HG03175 (cell line): Measurements from ENCODE around the gene CREB5.
"Not testable (repeated sequence)": the region's sequence is repeated elsewhere in the genome, so short reads cannot be mapped to it uniquely, and the experiment has no call there.

ENCODE experiments used
- ATAC-seq: cut with Tn5 transposase; IDR thresholded peaks from one replicate; pipeline ENCODE4 v1.9.1; 2021; ENCODE audit warnings: mild to moderate bottlenecking, moderate library complexity; ENCODE audit not compliant: unreplicated experiment

Gene CREB5

DNA sequence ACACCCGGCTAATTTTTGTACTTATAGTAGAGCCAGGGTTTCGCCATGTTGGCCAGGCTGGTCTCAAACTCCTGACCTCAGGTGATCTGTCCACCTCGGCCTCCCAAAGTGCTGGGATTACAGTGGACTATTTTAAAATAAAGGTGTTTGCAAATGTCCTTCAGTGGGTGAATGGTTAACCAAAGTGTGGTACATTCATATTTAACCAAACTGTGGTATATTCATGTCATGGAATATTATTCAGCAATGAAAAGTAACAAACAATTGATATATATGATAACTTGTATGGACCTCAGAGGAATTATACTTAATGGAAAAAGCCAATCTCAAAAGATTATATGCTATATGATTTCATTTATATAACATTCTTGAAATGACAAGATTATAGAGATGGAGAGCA lies 190.0 kb downstream of the CREB5 start:
- ATAC-seq = no peak

DNA sequence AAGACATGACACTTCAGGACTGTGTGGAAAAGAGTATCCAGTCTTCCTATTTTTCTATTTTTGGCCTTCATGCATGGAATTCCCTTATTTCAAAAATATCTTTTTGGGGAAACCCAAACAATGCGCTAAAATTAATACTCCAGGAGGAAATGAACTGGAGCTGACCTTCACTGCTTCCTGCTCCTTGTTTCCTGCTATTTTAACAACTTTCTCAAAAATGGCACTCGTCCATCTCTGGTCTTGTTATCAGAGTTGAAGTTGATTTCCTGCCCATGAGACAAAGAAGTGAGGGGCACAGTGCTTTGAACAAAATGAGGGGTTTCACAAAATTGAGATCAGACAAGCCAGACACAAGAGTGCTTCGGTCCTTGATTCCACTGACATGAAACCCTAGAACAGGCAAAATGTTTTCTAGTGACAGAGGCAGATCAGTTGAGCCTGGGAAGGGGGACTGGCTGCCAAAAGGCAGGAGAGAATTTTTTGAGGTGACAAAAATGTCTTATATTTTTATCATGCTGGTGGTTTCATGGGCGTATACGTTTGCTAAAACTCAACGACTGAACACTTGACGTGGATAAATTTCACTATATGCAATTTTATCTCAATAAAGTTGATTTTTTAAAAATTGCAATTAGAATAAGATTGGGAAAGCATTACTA lies 193.2 kb downstream of the CREB5 start:
- ATAC-seq = no peak

DNA sequence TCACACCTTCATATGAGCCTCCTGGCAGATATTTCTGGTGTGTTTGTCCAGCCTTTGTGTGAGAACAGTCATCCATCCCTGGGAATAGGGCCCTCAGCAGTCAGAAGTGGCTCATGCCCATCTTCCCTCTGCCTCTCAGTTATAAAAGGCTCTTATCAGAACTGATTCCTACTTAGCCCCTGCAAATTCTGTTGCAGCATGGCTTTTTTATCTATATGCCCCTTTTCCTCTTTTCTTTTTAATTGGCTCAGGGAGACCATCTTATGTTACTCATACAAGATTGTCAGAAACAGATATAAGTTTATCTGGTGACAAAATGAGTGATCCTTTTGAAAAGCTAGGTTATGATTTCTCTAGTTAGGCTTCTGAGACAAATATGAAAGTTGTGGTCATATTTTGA lies 194.1 kb downstream of the CREB5 start:
- ATAC-seq = no peak

DNA sequence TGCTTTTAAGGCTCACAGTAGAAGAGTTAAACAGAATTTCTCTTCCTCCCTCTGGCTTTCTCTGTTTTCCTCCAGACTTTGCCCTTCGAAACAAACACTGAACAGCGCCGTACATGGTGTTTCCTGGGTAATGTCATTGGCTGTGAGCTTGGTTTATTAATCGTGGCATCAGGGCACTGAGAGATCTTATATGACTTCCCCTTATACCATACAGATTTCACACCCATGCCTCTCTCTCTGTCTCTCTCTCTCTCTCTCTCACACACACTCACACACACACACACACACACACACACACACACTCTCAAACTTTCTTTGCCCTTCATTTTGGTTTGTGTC lies 195.5 kb downstream of the CREB5 start:
- ATAC-seq = no peak

DNA sequence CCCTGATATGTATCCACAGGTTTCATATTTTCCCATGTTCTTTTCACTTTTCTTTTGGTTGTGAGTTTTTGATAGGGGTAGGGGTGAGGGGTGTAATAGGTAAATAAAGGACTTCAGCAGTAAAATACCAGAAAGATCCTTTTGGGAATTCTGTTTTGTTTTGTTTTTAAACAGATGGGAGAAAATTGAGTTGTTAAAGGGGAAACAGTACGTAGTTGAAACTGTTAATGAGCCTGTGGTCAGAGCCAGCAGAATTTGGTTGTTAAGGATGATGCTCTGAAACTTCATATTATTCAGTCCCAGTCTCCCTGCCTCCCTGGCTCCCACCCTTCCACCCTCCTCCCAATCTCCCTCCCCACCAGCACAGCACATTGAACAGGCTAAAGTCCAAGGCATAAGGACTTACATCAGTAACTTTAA lies 195.9 kb downstream of the CREB5 start:
- ATAC-seq = no peak

DNA sequence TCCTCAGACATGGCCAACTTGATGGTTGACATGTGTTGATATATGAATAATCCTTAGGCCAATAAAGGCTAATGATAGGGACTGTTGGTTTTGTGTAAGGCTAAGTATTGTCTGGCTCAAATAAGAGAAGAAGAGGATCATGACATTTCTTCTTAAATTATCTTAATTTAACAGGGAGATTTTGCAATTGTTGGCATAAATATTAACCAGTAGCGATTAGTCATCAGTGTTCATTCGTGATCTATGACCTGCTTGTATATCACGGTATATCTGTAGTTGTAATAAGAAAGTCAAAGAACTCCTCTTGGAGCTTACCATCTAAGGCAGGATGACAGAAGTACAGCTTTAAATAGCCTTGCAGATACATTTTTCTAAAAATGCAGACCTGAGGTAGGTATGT lies 196.4 kb downstream of the CREB5 start:
- no peak for ATAC-seq

DNA sequence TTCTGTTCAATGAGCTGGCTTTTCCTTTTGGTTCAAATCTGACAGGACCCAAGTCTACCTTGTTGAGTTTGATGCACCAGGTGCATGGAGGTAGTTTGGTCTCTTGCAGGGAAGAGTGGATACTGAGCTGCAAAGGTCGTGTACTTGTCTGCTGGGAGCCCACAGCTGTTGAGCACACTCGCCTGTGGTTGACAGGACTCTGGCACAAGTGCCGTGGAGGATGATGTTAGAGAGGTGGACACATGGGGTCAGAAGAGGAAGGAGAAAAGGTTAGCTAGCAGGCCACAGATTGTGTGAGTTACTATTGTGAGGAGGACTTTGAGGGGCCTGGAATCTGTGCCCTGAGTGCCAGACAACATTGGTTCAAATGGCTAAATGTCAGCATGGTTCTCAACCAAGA lies 197.3 kb downstream of the CREB5 start:
- no peak for ATAC-seq

DNA sequence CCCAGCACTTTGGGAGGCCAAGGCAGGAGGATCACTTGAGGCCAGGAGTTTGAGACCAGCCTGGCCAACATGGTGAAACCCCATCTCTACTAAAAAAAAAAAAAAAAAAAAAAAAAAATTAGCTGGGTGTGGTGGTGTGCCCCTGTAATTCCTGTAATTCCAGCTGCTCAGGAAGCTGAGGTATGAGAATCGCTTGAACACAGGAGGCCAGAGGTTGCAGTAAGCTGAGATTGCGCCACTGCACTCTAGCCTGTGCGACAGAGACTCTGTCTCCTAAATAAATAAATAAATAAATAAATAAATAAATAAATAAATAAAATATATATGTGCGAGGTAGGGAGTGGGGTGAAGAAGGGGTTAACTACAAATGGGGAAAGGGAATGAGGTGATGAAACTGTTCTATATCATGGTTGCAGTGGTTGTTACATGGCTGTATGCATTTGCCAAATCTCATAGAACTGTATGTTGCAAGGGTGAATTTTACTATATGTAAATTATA lies 199.1 kb downstream of the CREB5 start:
- ATAC-seq = not testable (repeated sequence)

DNA sequence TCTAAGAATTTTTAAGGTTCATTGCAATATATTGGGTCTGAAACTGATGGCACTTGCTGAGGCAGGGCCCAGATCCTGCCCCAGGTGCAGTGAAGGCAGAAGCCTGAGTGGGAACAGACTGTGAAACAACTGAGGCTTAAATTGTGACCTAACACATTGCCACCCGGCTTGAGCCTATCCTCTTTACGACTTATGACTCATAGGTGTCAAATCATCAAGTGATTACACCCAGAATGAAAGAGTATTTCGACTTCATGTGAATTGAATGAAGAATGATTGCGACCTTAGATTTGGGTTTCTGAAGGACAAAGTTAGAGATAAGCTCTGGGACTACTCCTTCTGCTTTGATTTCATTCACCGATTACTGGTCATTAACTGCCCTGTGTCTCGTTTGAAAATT lies 200.9 kb downstream of the CREB5 start:
- no peak for ATAC-seq

DNA sequence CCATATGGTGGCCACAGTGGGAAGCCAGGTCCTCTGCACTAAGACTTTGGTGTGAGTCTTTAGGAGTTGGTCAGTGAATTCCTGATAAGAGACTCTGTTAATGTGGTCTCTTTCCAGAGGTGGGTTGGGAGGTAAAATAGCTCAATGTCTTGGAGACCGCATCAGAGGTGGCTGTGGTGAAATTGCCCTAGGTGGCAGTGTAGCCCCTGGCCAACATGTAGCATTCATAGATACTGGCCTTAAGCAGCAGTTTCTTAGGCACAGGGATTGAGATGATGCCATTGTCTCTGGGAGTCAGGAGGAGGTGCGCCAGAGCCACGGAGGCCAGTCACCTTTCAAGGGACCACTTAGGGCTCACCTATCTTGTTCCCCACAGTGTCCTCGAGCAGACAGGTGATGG lies 202.8 kb downstream of the CREB5 start:
- no peak for ATAC-seq

DNA sequence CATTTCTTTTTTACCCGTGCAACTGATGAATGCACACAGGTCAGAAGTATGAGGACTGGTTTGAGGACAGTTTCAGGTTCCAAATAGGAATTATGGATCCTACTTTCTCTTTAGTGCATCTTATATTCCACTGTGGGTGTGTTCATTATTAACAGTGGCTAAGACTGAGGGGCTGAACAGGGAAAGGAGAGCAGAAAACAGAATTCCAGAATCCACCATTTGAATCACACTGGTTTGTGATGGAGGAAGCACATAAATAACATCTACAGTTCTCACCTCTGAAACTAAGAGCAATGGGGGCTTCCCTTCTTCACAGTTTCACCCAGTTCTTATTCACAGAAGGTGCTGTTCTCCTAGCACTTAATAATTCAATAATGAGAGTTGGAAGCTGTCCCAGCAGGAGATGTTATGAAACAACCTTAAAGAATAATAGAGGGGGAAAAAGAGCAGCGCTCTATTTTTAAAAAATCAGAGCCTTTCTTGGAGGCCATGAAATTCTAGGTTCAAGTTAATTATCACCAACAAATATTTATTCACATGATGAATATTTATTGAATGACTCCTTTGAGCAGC lies 205.1 kb downstream of the CREB5 start:
- no peak for ATAC-seq

DNA sequence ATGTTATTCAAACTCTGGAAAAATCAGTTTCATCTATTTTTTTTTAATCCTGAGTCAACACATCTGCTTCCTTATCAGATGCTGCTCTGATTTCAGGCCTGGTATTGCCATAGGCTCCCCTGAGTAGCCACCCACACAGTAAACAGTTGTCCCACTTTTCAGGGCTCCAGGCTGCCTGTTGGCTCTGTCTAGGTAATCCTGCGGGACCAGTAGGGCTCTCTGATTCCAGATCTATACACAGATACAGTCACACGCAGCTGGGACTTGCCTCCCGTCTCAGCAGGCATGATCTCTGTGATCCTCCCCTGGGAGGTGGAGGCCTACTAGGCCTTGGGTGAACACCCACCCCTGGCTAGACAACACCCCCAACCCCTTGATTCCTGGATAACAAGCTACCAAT lies 206.1 kb downstream of the CREB5 start:
- ATAC-seq = no peak

DNA sequence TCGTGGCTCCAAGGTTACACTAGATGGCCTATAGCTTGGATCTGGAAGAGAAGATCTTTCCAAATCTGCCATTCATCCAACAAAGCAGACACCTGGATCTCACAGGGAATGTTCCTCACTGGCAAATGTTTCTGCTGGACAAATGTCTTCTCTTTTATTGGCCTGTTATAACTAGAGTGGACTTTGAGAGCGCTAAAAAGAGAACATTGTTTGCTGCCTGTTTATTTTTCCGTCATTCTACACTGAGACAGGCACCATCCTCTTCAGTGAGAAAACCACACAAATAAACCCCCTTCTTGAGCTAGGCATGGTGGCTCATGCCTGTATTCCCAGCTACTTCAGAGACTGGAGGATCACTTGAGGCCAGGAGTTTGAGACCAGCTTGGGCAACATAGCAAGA lies 206.9 kb downstream of the CREB5 start:
- no peak for ATAC-seq

DNA sequence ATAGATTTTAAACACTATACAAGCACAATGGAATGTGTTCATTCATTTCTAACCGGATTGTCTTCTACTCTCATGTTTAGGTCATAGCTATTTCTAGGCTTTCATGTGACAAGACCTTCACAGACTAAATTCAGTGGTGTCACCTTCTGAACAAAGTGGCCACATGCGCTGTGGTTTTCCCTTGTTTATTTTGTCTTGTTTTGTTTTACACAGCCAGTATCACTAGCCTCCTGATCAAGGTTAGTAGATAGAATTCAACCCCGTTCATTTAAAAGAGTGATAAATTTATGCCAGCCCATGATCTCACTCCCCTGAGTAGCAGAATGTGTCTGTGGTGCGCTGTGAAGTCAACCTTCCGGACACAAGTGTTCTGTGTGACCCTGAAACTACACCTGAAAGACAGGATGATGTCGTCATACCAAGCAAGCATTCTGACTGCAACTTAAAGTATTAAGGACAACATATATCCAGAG lies 209.1 kb downstream of the CREB5 start:
- ATAC-seq = no peak

DNA sequence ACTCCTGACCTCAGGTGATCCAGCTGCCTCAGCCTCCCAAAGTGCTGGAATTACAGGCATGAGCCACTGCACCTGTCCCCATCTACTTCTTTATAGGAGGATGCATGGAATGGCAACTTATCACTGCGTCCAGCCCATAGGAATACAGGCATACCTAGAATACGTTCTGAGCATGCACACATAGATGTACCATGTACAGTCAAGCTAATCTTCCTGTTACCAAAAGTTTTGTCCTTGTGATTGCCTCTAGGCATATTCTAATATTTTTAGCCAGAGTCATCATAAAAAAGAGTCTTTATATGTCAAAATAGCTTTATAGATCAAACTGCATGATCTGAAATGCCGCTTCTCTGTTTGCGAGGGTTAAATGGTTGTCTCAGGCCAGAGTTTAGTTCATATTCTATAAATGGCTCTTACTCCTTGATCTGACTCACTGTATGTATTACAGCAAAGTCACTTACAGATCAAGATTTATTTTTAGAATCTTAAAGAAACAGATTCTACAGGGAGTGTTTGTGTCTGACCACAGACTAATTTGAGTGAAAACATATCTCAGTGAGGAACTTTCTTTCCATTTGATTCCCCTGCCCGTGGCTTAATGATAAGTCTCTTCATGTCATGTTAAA lies 210.9 kb downstream of the CREB5 start:
- ATAC-seq = no peak

DNA sequence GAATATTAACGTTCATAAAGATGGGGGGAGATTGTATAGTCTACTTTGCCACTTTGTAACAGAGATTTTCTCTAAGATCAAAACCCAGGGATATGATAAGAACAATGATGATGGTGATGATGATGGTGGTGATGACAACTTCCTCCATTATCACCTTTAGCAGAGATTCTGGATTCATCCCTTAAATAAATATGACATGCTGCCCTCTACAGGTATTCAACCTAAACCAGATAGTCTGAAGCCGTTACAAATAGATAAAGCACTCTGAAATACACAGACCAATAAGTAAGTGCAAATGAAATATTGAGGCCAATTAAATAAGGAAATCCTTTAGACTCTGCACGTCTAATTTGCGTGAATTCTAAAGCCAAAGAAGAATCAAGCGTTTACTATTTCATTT lies 211.5 kb downstream of the CREB5 start:
- ATAC-seq = no peak

DNA sequence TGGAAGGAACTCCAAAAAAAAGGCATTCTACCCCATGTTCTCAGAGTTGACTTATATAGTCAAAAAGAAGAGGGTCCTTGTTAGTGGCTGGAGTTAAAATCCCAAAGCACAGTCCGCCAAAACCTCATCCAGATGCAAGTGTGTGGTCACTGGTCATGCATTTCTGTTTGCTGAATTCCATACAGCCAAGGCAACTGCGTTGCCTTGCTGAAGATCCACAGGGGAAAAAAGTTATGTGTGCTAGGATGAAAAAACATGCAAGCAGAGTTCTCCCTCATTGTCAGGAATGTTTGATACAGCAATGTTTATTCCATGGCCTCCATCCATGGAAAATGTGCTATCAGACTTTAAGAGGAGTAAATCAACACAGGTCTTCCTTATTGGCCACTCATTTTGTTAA lies 213.1 kb downstream of the CREB5 start:
- no peak for ATAC-seq

DNA sequence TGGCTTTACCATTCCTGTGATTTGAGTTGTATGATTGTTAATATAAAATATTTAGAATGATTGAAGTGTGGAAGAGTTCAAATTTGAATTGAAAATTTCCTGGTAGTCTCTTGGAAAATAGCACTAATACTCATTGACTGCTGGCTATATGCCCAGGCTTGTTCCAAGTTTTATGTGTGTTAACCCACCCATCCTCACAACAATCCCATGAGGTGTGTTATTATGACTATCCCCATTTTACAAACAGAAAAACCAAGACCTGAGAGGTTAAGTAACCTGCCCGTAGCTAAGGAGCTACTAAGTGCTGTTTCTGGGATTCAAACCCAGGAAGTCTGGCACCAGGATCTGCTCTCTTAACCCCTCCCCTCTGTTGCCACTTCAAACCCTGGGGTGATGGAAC lies 213.9 kb downstream of the CREB5 start:
- no peak for ATAC-seq

DNA sequence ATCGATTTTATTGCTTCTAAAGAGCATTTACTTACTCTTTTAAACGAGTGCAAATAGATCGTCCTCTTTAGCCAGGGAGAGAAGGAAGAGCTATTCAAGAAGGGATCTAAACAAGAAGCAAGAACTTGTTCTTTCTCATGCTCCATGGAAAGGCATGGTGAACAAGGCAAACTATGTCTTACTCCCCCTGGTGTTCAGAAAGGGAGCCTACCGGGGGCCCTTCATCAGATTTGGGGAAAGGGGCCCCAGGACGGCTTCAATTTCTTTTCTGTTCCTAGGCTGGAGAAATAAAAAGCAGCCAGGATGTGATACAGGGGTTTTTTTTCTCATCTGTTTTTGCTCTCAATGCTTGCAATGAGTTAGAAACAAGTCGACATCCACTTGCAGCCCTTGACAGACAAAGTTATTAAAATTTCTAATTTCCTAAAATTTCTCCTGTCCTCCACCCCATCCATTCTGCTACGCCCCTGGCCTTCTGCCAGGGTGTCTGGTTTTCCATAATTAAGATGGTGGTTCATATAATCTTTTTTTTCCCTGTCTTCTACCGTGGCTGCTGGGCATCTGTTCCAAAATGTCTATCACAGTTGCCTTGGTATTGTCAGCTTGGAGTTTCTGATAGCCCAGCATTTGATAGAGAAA lies 214.4 kb downstream of the CREB5 start:
- no peak for ATAC-seq

DNA sequence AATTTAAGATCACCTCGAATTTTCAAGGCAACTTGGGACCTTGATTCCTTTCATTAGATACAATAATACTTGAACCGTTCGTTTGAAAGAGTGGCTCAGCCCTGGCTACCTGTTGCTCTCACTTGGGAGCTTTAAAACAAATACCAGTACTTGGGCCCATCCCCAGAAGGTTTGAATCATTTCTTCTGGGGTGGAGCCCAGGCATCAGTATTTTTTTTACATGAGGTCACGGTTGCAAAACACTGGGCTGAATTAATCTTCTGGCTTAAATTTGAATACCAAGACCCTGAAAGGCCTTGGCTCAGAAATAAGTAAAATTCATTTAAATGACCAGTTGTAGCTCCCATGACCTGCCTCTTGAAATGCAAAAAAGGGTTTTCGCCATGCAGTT lies 214.9 kb downstream of the CREB5 start:
- no peak for ATAC-seq

DNA sequence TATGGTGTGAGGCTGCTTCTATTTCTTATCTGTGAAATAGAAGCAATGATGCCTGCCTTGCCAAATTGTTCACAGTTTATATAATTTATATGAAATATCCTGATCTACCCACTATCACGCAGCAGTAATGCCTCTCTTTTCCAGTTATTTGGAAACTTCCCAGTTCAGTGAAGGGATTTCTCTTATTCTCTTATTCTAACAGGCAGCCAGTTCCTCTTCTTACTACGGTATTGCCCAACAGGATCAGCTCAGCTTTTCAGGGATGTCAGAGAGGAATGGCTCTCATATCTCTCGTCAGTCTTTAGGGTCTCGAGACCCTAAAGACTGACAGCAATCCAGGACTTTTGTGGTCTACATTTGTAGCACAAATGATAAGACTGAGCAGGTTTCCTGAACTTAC lies 215.6 kb downstream of the CREB5 start:
- ATAC-seq = no peak

DNA sequence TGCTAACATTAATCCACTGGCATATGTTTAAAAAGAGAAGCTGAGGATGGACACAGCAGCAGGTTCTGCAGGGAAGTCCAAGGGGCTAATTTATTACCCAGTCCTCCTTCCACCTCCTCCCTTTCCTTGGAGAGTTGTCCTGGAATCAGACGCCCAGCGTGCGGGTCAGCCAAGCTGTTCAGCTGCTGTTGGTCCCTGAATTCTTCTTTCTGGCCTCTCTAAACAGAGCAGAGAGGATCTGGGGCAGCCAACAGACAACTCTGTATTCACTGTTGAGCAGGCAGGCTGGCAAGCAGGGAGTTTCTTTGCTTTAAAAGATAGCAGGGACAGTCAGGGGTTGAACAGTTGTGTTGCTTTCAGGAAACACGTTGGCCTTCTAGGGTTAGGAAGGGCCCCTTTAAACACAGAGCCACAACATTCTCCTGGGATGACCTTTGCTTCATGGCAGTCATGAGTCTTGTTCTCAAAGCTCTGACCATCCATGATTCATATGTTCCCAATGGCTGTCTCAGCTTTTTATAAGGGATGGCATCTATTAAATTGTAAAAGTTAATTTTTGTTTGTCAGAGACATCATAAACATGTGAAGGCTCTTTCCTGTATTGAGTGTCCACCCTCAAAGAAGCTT lies 217.0 kb downstream of the CREB5 start:
- ATAC-seq = no peak
